Neural progenitor cell (in vitro differentiated cells): ENCODE data around the gene EFHC2. TPM values are rescaled to one million over a fixed set of nuclear protein-coding genes. Genes with fewer than 3 reads are reported as not detected.

ENCODE experiments used
- DNase-seq: peaks from one replicate; pipeline ENCODE4 v3.0.0-alpha.2; 2016; ENCODE audit warnings: low spot score
- H2AFZ ChIP-seq: fragments of 200-600 bp; sonication (generic); replicated peaks from 2 replicates; pipeline ENCODE4 v1.6.1; 2016; ENCODE audit warnings: antibody characterized with exemption
- H3F3A ChIP-seq: fragments of 200-600 bp; sonication (generic); 2 replicates; pipeline ENCODE4 v1.6.1; 2016; ENCODE audit warnings: antibody characterized with exemption, low read depth
- H3K27ac ChIP-seq: fragments of 200-600 bp; sonication (generic); 2 replicates; pipeline ENCODE4 v1.5.1; 2016; ENCODE audit warnings: mild to moderate bottlenecking
- H3K27me3 ChIP-seq: fragments of 200-600 bp; sonication (generic); 2 replicates; pipeline ENCODE4 v1.6.1; 2016; ENCODE audit warnings: mild to moderate bottlenecking, moderate library complexity
- H3K36me3 ChIP-seq: fragments of 200-600 bp; sonication (generic); 2 replicates; pipeline ENCODE4 v1.5.1; 2016
- H3K4me1 ChIP-seq: fragments of 200-600 bp; sonication (generic); 2 replicates; pipeline ENCODE4 v1.6.1; 2016; ENCODE audit warnings: mixed run types
- H3K4me2 ChIP-seq: fragments of 200-600 bp; sonication (generic); 2 replicates; pipeline ENCODE4 v1.6.1; 2016
- H3K4me3 ChIP-seq: fragments of 200-600 bp; sonication (generic); 2 replicates; pipeline ENCODE4 v1.5.1; 2016
- H3K79me2 ChIP-seq: fragments of 200-600 bp; sonication (generic); 2 replicates; pipeline ENCODE4 v1.6.1; 2016; ENCODE audit warnings: low read depth
- H3K9ac ChIP-seq: fragments of 200-600 bp; sonication (generic); 2 replicates; pipeline ENCODE4 v1.6.1; 2016
- H3K9me3 ChIP-seq: fragments of 200-600 bp; sonication (generic); 2 replicates; pipeline ENCODE4 v1.5.1; 2016; ENCODE audit warnings: low read depth
- H4K20me1 ChIP-seq: fragments of 200-600 bp; sonication (generic); 2 replicates; pipeline ENCODE4 v1.6.1; 2016; ENCODE audit warnings: low read depth
- H3K27ac Mint-ChIP-seq: 3 replicates; pipeline ENCODE4 v1.8.0; 2021; ENCODE audit warnings: mixed read lengths
- H3K27me3 Mint-ChIP-seq: 2 replicates; pipeline ENCODE4 v1.8.0; 2022; ENCODE audit warnings: low read depth, mild to moderate bottlenecking, inconsistent platforms, moderate library complexity, mixed read lengths; ENCODE audit not compliant: insufficient read depth
- H3K36me3 Mint-ChIP-seq: 3 replicates; pipeline ENCODE4 v1.8.0; 2021; ENCODE audit warnings: mixed read lengths
- H3K4me1 Mint-ChIP-seq: 3 replicates; pipeline ENCODE4 v1.8.0; 2021; ENCODE audit warnings: mixed read lengths
- H3K4me3 Mint-ChIP-seq: 3 replicates; pipeline ENCODE4 v1.8.0; 2021; ENCODE audit warnings: mild to moderate bottlenecking, moderate library complexity, mixed read lengths
- H3K9me3 Mint-ChIP-seq: 3 replicates; pipeline ENCODE4 v1.8.0; 2020; ENCODE audit warnings: mixed read lengths
- EZH2 ChIP-seq: fragments of 200-600 bp; sonication (generic); IDR thresholded peaks from 2 replicates; pipeline ENCODE4 v1.6.1; 2017; ENCODE audit warnings: antibody characterized with exemption, mild to moderate bottlenecking, moderate library complexity
- EZH2phosphoT487 ChIP-seq: fragments of 200-600 bp; sonication (generic); IDR thresholded peaks from 2 replicates; pipeline ENCODE4 v1.6.1; 2017; ENCODE audit warnings: antibody characterized with exemption
- total RNA-seq: library from RNA; depleted of rRNA; stranded (reverse); fragments of >200 nt; gene quantifications from 2 replicates; pipeline ENCODE4 v1.2.3, GENCODE V29; 2015; ENCODE audit warnings: low replicate concordance
- TF ChIP-seq, protein P1 (sequence below): fragments of 200-600 bp; sonication (generic); IDR thresholded peaks from 2 replicates; pipeline ENCODE4 v1.5.1; 2017; ENCODE audit warnings: antibody characterized with exemption, mild to moderate bottlenecking

Gene EFHC2
- total RNA-seq, 1 donor from 2014 or later = 3.2 TPM

DNA sequence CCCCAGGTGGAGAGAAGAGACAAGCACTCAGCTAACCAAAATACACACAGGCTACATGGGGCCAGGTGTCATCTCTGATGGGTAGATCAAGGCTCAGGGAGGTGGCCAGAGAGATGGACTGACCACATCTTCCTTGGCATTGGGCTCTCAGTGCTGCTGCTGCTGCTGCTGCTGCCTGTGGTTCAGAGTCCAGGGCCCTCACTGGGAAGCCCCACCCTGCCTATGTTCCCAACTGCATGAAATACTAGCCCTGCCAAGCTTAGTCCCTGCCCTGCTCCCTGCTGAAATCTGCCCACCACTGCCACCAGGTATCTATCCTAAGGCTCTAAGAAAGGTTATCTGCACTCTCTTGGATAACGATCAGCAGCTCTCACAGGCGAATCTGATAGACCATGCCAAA, 118.7 kb downstream of the EFHC2 start:
- no peaks in the 10 kb centered on the region for H3K27me3 ChIP-seq
- H3F3A ChIP-seq = no peaks in the 10 kb centered on the region
- H3K9ac ChIP-seq = no peak overlapping the region
- DNase-seq = no peak
- Mint-ChIP-seq H3K4me1 (peaks cover 6% of the 10 kb centered on the region), H3K27me3 (peaks cover 2% of the 10 kb centered on the region), H3K36me3 (no peaks in the 10 kb centered on the region), H3K9me3 (peaks cover 2% of the 10 kb centered on the region), H3K4me3 (no peak overlapping the region), H3K27ac (no peak overlapping the region)
- no peak overlapping the region for H3K27ac ChIP-seq
- no peaks in the 10 kb centered on the region for H3K4me1 ChIP-seq
- no peaks in the 10 kb centered on the region for H3K79me2 ChIP-seq
- TF ChIP-seq, protein P1, sequence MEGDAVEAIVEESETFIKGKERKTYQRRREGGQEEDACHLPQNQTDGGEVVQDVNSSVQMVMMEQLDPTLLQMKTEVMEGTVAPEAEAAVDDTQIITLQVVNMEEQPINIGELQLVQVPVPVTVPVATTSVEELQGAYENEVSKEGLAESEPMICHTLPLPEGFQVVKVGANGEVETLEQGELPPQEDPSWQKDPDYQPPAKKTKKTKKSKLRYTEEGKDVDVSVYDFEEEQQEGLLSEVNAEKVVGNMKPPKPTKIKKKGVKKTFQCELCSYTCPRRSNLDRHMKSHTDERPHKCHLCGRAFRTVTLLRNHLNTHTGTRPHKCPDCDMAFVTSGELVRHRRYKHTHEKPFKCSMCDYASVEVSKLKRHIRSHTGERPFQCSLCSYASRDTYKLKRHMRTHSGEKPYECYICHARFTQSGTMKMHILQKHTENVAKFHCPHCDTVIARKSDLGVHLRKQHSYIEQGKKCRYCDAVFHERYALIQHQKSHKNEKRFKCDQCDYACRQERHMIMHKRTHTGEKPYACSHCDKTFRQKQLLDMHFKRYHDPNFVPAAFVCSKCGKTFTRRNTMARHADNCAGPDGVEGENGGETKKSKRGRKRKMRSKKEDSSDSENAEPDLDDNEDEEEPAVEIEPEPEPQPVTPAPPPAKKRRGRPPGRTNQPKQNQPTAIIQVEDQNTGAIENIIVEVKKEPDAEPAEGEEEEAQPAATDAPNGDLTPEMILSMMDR = no peak
- TF ChIP-seq EZH2 (no peak), EZH2phosphoT487 (no peak)
- no peaks in the 10 kb centered on the region for H4K20me1 ChIP-seq
- H3K4me3 ChIP-seq = no peak overlapping the region
- no peak overlapping the region for H2AFZ ChIP-seq
- H3K9me3 ChIP-seq = no peaks in the 10 kb centered on the region
- H3K36me3 ChIP-seq = no peaks in the 10 kb centered on the region
- H3K4me2 ChIP-seq = no peak overlapping the region

DNA sequence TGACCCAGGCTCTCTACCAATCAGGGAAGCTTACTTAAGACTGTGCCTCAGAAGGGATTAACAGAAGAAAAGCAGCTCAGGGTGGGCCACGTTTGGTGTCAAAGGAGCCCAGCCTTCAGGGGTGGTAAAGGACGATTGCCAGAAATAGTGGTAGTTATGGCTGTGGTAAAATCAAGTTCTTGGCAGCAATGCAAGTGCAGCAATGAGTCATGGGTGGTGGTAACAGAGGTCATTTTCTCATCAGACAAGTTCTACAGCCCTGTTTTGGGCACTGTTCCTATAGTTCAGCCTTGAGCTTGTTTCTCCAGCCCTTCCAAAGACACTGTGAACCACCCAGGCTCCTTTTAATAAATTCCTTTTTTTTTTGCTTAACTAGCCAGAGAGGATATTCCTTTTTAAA, 120.3 kb downstream of the EFHC2 start:
- Histone ChIP-seq H3K4me2 (no peak overlapping the region), H3K79me2 (no peaks in the 10 kb centered on the region), H3K9ac (no peak overlapping the region), H3K36me3 (no peaks in the 10 kb centered on the region), H3K9me3 (peaks cover 4% of the 10 kb centered on the region), H2AFZ (no peak overlapping the region), H4K20me1 (no peaks in the 10 kb centered on the region), H3K27ac (no peak overlapping the region), H3F3A (no peaks in the 10 kb centered on the region), H3K4me3 (no peak overlapping the region), H3K27me3 (no peaks in the 10 kb centered on the region), H3K4me1 (no peaks in the 10 kb centered on the region)
- TF ChIP-seq EZH2phosphoT487 (no peak), EZH2 (no peak)
- TF ChIP-seq, protein P1 = no peak
- Mint-ChIP-seq H3K4me1 (no peaks in the 10 kb centered on the region), H3K27me3 (peaks cover 2% of the 10 kb centered on the region), H3K27ac (no peak overlapping the region), H3K9me3 (peaks cover 2% of the 10 kb centered on the region), H3K4me3 (no peak overlapping the region), H3K36me3 (no peaks in the 10 kb centered on the region)
- no peak for DNase-seq

DNA sequence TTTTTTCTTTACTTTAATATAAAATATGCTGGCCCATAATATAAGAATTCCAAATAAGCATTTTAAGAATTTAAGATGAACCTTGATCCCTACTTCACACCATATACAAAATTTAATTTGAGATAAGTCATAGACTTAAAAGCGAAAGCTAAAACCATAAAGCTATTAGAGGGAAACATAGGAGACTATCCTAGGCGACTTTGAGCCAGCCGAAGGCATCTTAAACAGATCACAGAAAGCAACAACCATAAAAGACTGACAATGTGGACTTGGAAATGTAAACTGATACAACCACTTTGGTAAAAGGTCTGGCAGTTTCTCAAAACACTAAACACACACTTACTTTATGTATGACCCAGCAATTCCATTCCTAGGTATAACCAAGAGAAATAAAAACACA, 125.0 kb downstream of the EFHC2 start:
- Histone ChIP-seq H3K27me3 (no peaks in the 10 kb centered on the region), H3K9me3 (peaks cover 4% of the 10 kb centered on the region), H3K79me2 (no peaks in the 10 kb centered on the region), H3K4me3 (no peak overlapping the region), H3K27ac (no peak overlapping the region), H3F3A (no peaks in the 10 kb centered on the region), H3K9ac (no peak overlapping the region), H3K4me1 (no peaks in the 10 kb centered on the region), H3K4me2 (no peak overlapping the region), H4K20me1 (no peaks in the 10 kb centered on the region), H3K36me3 (no peaks in the 10 kb centered on the region), H2AFZ (no peak overlapping the region)
- Mint-ChIP-seq H3K36me3 (no peaks in the 10 kb centered on the region), H3K27ac (no peak overlapping the region), H3K4me1 (no peaks in the 10 kb centered on the region), H3K4me3 (no peak overlapping the region), H3K27me3 (no peaks in the 10 kb centered on the region), H3K9me3 (no peaks in the 10 kb centered on the region)
- no peak for TF ChIP-seq EZH2phosphoT487
- TF ChIP-seq EZH2 = no peak
- TF ChIP-seq, protein P1 = no peak
- DNase-seq = no peak
